GM19468 (cell line): Measurements from ENCODE around the gene TDRD12.

Experiments used
- ATAC-seq: cut with Tn5 transposase; IDR thresholded peaks from one replicate; pipeline ENCODE4 v1.9.1; 2021; ENCODE audit warnings: mild to moderate bottlenecking, moderate library complexity, moderate number of reproducible peaks; ENCODE audit not compliant: unreplicated experiment; ENCODE audit errors: extremely low read depth

The TDRD12 gene

GRCh38 chr19:32719611-32720059 is at the start of gene TDRD12:
TDRD12 (plus strand) TSS chr19:32719767; CDS start chr19:32720073, 306 bp downstream.
- ATAC-seq = no peak

- ATAC-seq = no peak
Measured at GRCh38 chr19:32671883-32672593, 47.5 kb upstream of the TDRD12 start.

- no peak for ATAC-seq
Measured at GRCh38 chr19:32672841-32673240, 46.7 kb upstream of the TDRD12 start.

- ATAC-seq = no peak
Measured at GRCh38 chr19:32673573-32673972, 46.0 kb upstream of the TDRD12 start.

GRCh38 chr19:32674153-32674930 is 45.2 kb upstream of the TDRD12 start:
- no peak for ATAC-seq

- ATAC-seq = peak; percentile 95
Measured at GRCh38 chr19:32674931-32675719, 44.4 kb upstream of the TDRD12 start, which contains the start of gene ANKRD27. ANKRD27 (minus strand) TSS chr19:32675180; CDS start chr19:32659015, 16,165 bp downstream.

GRCh38 chr19:32675720-32676185 is 43.8 kb upstream of the TDRD12 start, which contains the start of gene RGS9BP:
RGS9BP (plus strand) TSS chr19:32675848; CDS start chr19:32676264, 416 bp downstream.
- peak; percentile 2 for ATAC-seq

- no peak for ATAC-seq
Measured at GRCh38 chr19:32676186-32676894, 43.2 kb upstream of the TDRD12 start.

GRCh38 chr19:32676895-32677359 is 42.6 kb upstream of the TDRD12 start:
- no peak for ATAC-seq

GRCh38 chr19:32677657-32678056 is 41.9 kb upstream of the TDRD12 start:
- no peak for ATAC-seq

- no peak for ATAC-seq
Measured at GRCh38 chr19:32680986-32681385, 38.6 kb upstream of the TDRD12 start.

GRCh38 chr19:32682317-32682716 is 37.2 kb upstream of the TDRD12 start:
- no peak for ATAC-seq

GRCh38 chr19:32686847-32687475 is 32.6 kb upstream of the TDRD12 start:
- ATAC-seq = no peak

GRCh38 chr19:32687681-32688080 is 31.9 kb upstream of the TDRD12 start:
- no peak for ATAC-seq

- ATAC-seq = no peak
Measured at GRCh38 chr19:32688311-32688710, 31.3 kb upstream of the TDRD12 start.

- peak; percentile 71 for ATAC-seq
Measured at GRCh38 chr19:32691291-32691951, 28.1 kb upstream of the TDRD12 start, which contains the start of gene NUDT19. NUDT19 (plus strand) TSS chr19:32691821; CDS start chr19:32691961, 140 bp downstream.

GRCh38 chr19:32691952-32692726 is 27.4 kb upstream of the TDRD12 start:
- ATAC-seq = peak; percentile 16

- ATAC-seq = no peak
Measured at GRCh38 chr19:32692727-32693061, 26.9 kb upstream of the TDRD12 start.
